GM21723 (cell line): ENCODE results near the gene BCL11B.
A peak's percentile ranks its signal among the peaks of the same experiment; 100 is the strongest.

ENCODE experiments used
- ATAC-seq: cut with Tn5 transposase; IDR thresholded peaks from one replicate; pipeline ENCODE4 v1.9.1; 2021; ENCODE audit warnings: mild to moderate bottlenecking, moderate library complexity; ENCODE audit not compliant: unreplicated experiment

The BCL11B gene

GRCh38 chr14:99268810-99269707, 2.9 kb downstream of the BCL11B start:
- no peak for ATAC-seq

GRCh38 chr14:99267837-99268781, 3.9 kb downstream of the BCL11B start:
- no peak for ATAC-seq

- no peak for ATAC-seq
These were observed 4.6 kb downstream of the BCL11B start for GRCh38 chr14:99267381-99267780.

- ATAC-seq = peak; percentile 82
These were observed 5.5 kb downstream of the BCL11B start for GRCh38 chr14:99266181-99267178.

- no peak for ATAC-seq
These were observed 6.4 kb downstream of the BCL11B start for GRCh38 chr14:99265571-99265970.

- no peak for ATAC-seq
These were observed 7.1 kb downstream of the BCL11B start for GRCh38 chr14:99264691-99265450.

- ATAC-seq = no peak
These were observed 8.2 kb downstream of the BCL11B start for GRCh38 chr14:99263564-99264330.

GRCh38 chr14:99262977-99263448, 9.0 kb downstream of the BCL11B start:
- no peak for ATAC-seq

GRCh38 chr14:99261912-99262787, 9.8 kb downstream of the BCL11B start:
- no peak for ATAC-seq

- ATAC-seq = no peak
These were observed 11.1 kb downstream of the BCL11B start for GRCh38 chr14:99260587-99261551.

GRCh38 chr14:99260116-99260515, 11.9 kb downstream of the BCL11B start:
- ATAC-seq = no peak

GRCh38 chr14:99258876-99259726, 12.9 kb downstream of the BCL11B start:
- ATAC-seq = no peak

GRCh38 chr14:99258341-99258861, 13.6 kb downstream of the BCL11B start:
- no peak for ATAC-seq

GRCh38 chr14:99257673-99258221, 14.2 kb downstream of the BCL11B start:
- ATAC-seq = no peak

GRCh38 chr14:99257122-99257672, 14.8 kb downstream of the BCL11B start:
- no peak for ATAC-seq
